AG09319 (cell line): Measurements from ENCODE around the gene ZC3H8.

ENCODE experiments used
- DNase-seq: peaks from one replicate; pipeline ENCODE4 v3.0.0-alpha.2; 2010; ENCODE audit warnings: low read depth; ENCODE audit errors: extremely low read depth
- TF ChIP-seq, protein P1 (sequence below): IDR thresholded peaks from 2 replicates; pipeline ENCODE4 v1.5.1; 2011; ENCODE audit warnings: low read depth, mild to moderate bottlenecking, inconsistent platforms, low read length, moderate library complexity

Gene ZC3H8

GRCh38 chr2:112163541-112163981, 91.3 kb downstream of the ZC3H8 start:
- TF ChIP-seq, protein P1, sequence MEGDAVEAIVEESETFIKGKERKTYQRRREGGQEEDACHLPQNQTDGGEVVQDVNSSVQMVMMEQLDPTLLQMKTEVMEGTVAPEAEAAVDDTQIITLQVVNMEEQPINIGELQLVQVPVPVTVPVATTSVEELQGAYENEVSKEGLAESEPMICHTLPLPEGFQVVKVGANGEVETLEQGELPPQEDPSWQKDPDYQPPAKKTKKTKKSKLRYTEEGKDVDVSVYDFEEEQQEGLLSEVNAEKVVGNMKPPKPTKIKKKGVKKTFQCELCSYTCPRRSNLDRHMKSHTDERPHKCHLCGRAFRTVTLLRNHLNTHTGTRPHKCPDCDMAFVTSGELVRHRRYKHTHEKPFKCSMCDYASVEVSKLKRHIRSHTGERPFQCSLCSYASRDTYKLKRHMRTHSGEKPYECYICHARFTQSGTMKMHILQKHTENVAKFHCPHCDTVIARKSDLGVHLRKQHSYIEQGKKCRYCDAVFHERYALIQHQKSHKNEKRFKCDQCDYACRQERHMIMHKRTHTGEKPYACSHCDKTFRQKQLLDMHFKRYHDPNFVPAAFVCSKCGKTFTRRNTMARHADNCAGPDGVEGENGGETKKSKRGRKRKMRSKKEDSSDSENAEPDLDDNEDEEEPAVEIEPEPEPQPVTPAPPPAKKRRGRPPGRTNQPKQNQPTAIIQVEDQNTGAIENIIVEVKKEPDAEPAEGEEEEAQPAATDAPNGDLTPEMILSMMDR = no peak
- DNase-seq = no peak

DNA sequence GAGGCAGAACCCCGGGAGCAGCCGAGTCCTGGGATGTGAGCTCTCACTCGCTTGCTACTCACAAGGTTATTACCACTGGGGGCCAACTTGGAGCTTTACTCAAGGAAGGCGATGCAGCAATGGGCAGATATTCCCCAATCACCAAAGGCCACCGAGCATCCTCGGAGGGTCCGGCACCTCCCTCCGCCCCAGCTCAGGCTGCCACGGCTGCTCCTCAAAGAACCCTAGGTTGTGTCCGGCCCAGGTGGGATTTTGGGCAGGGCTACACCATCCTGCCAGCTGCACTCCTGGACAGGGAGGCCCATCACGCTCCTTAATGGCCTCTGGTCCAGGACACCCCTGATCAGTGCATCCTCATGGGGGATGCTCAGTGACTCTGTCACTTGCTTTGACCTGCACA, 91.9 kb downstream of the ZC3H8 start:
- TF ChIP-seq, protein P1 = no peak
- no peak for DNase-seq

DNA sequence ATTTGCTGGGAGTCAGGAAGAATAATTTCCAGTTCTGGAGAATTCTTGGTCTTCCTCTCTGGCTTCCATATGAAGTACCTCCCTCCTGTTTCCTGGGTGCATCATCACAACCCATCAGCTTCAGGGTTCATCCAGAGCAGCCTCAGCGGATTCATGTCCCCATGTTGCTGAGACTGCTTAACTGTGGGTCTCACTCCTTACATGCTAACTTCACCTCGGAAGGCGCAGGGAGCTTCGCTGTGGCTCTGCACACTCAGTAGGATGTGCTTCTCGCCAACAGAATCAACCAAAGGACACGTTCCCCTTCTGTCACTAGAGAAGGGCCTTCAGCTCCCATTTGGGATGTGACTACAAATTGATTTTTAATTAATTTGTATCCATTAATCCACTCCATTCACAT, 92.5 kb downstream of the ZC3H8 start:
- no peak for DNase-seq
- TF ChIP-seq, protein P1 = no peak
